Measurements from ENCODE around the gene ZNF443. TPM values are rescaled to one million over a fixed set of nuclear protein-coding genes. Genes with fewer than 3 reads are reported as not detected.
"Not testable (repeated sequence)": the region's sequence is repeated elsewhere in the genome, so short reads cannot be mapped to it uniquely, and the experiment has no call there.

Gene ZNF443
- total RNA-seq = 1 to 10 TPM; 1.9 to 3.4 TPM

DNA sequence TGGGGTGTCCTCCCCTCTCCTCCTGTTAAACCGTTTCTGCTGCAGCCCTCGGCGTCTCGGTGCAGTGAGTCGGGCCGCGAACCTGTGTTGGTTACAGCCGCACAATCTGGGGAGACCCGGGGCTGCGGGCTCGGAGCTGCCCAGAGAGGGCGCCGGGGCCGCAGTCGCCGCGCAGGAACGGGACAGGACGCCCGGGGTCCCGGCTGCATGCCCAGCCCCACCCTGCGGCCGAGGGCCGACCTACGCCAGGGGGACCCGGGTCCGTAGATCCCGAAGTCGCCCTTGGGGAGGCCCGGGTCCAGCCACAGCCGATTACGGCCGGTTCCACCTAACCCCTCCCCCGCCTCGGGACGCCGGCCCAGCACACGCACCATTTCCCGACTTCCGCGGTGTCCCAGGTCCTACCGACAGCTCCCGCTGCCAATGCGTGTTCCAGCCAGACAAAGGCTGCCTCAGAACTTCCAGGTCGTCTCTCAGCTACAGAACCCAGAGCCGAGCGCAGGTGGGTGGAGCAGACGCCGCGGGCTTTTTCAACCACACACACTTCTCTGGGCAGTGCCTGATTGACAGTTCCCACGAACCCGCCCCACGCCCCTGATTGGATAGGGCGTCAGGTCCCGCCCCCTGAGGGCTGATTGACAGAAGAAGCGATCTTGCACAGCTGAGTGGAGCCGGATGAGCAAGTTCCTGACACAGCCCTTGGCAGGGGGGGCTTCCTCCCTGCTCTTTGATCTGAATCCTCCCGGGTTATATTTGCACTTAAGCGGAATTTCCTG, at the start of gene ZNF443:
Gene ZNF443 (minus strand): TSS at position 481 of the 776 bp plus-strand sequence. CDS start 107 bp downstream, at position 374.
- H3K36me3 Mint-ChIP-seq (ENCODE audit: low read depth) = no peaks in the 10 kb centered on the region
- H3K4me3 Mint-ChIP-seq = peak within 1 kb of the TSS; percentile 96
- H3K27me3 Mint-ChIP-seq = no peaks in the 10 kb centered on the region
- peaks cover 5% of the 10 kb centered on the region for H3K4me1 Mint-ChIP-seq
- H3K9me3 Mint-ChIP-seq = peaks cover 7% of the 10 kb centered on the region
- peak within 1 kb of the TSS; percentile 83 for H3K27ac Mint-ChIP-seq
- ATAC-seq (replicated peaks) = peak; percentile 98

DNA sequence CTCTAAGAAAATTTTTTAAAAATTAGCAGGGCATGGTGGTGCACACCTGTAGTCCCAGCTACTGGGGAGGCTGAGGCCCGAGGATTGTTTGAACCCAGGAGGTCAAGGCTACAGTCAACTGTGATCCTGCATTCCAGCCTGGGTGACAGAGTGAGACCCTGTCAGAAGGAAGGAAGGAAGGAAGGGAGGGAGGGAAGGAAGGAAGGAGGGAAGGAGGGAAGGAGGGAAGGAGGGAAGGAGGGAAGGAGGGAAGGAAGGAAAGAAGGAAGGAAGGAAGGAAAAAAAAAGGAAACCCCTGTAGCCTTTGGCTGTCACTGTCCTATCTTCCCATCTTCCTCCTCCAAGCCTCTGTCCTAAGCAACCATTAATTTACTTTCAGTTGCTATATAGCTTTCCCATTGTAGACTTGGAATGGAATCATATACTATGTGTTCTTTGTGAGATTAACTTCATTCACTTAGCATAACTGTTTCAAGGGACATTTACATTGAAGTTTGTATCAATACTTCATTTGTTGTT, 45.5 kb upstream of the ZNF443 start:
- H3K4me1 Mint-ChIP-seq = peaks cover 20% of the 10 kb centered on the region
- not testable (repeated sequence) for H3K9me3 Mint-ChIP-seq; ATAC-seq (replicated peaks); H3K27ac Mint-ChIP-seq; H3K27me3 Mint-ChIP-seq; H3K4me3 Mint-ChIP-seq; H3K36me3 Mint-ChIP-seq (ENCODE audit: low read depth)

DNA sequence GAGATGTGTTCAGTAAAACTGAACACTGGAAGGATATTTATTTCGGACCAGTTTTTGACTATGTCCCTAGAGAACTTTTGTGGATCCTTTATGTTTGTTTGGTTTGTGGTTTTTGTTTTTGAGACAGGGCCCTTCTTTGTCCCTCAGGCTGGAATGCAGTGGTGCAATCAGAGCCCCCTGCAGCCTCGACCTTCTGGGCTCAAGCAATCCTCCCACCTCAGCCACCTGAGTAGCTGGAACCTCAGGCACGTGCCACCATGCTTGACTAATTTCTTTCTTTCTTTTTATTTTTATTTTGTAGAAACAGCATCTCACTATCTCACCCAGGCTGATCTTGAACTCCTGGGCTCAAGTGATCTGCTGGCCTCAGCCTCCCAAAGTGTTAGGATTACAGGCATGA, 44.8 kb upstream of the ZNF443 start:
- Mint-ChIP-seq H3K27me3 (no peaks in the 10 kb centered on the region), H3K4me1 (peaks cover 21% of the 10 kb centered on the region), H3K4me3 (peak overlapping the region; percentile 94), H3K27ac (no peak overlapping the region), H3K36me3 (ENCODE audit: low read depth) (no peaks in the 10 kb centered on the region), H3K9me3 (no peaks in the 10 kb centered on the region)
- ATAC-seq (replicated peaks) = no peak

DNA sequence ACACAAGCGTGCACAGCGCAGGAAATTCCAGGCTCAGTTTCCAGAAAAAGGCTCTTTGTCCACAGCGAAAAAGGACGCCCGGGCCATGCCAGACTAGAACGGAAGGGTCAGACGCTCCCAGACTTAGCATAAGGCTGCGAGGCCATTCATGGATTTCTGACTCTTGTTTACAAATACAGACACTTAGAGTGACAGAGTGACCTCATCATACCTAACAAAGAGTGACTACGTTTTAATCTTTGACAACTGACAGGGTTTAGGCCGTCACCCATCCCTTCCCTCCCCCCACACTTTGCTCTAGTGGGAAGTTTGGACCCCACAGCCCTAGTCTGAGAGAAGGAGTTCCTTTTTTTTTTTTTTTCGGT, 44.2 kb upstream of the ZNF443 start:
- peak; percentile 25 for ATAC-seq (replicated peaks)
- Mint-ChIP-seq H3K27ac (peak overlapping the region; percentile 86), H3K27me3 (no peaks in the 10 kb centered on the region), H3K4me1 (peaks cover 21% of the 10 kb centered on the region), H3K9me3 (no peaks in the 10 kb centered on the region), H3K4me3 (peak overlapping the region; percentile 94), H3K36me3 (ENCODE audit: low read depth) (no peaks in the 10 kb centered on the region)

DNA sequence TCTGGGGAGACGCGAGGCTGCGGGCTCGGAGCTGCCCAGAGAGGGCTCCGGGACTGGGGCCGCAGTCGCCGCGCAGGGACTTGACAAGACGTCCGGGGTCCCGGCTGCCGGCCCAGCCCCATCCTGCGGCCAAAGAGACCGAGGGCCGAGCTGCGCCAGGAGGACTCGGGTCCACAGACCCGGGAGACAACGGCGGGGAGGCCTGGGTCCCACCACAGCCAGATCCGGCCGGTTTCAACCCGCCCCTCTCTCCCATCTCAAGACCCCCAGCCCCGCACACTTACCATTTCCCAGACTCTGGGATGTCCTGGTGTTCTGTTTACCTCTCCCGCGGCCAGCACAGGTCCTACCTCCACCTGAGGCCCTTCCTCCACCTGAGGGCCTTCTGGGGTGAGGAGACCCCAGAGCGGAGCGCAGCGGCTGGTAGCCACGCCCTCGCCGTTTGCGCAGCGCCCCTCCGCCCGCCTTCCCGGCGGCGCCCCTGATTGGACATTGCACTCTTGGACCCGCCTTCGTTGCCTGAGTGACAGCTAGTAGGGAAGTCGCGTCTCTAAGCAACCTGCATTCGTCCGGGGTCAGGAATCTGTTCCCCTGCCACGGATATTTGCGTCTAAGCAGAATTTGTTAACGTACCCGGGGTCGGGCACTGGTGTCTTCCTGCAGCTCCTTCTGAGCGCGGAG, 43.7 kb upstream of the ZNF443 start, which contains the start of gene ZNF709:
Gene ZNF709 (minus strand): TSS at position 446 of the 681 bp plus-strand sequence. CDS start 159 bp downstream, at position 287.
- Mint-ChIP-seq H3K4me1 (peaks cover 21% of the 10 kb centered on the region), H3K27me3 (no peaks in the 10 kb centered on the region), H3K9me3 (no peaks in the 10 kb centered on the region), H3K4me3 (peak within 1 kb of the TSS; percentile 94), H3K36me3 (ENCODE audit: low read depth) (no peaks in the 10 kb centered on the region), H3K27ac (peak within 1 kb of the TSS; percentile 86)
- ATAC-seq (replicated peaks) = peak; percentile 100

DNA sequence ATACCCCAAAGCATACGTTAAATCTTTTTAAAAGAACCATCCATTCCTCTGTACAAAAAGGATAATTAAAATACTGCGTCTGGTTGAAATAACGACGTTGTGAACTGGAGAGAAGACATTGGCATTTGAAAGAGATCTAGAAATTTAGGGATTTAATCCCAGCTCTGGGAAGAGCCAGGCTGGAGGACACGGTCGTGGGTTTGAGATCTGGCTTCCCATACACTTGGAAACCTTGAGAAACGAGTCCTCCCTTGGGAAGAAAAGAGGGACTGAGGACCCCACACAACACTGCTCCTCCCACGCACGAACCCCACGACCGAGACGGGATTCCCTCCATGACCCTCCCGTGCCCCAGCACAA, 43.2 kb upstream of the ZNF443 start:
- peak overlapping the region; percentile 42 for H3K27ac Mint-ChIP-seq
- H3K9me3 Mint-ChIP-seq = no peaks in the 10 kb centered on the region
- no peak for ATAC-seq (replicated peaks)
- no peaks in the 10 kb centered on the region for H3K27me3 Mint-ChIP-seq
- H3K36me3 Mint-ChIP-seq (ENCODE audit: low read depth) = no peaks in the 10 kb centered on the region
- H3K4me3 Mint-ChIP-seq = peak overlapping the region; percentile 94
- H3K4me1 Mint-ChIP-seq = peaks cover 21% of the 10 kb centered on the region

DNA sequence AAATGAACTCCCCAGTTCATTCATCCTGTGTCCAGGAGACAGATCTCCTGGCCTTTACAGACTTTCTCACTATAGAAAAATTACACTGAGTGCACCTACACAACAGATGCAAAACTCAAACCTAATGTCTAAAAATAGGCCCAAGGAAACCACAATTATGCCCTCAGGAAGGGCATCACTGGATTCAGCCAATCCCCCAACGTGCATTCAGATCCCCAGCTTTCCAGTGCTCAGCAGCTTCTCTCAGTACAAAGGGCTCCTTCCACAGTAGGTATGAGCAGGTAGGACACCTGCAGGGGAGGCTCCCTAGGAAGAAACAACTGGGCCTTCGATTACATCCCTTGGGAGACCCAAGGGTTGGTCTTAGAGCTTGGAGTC, 41.7 kb upstream of the ZNF443 start:
- Mint-ChIP-seq H3K9me3 (no peaks in the 10 kb centered on the region), H3K4me3 (peak overlapping the region; percentile 33), H3K27me3 (no peaks in the 10 kb centered on the region), H3K4me1 (peaks cover 30% of the 10 kb centered on the region), H3K36me3 (ENCODE audit: low read depth) (no peaks in the 10 kb centered on the region), H3K27ac (peak overlapping the region; percentile 62)
- no peak for ATAC-seq (replicated peaks)

DNA sequence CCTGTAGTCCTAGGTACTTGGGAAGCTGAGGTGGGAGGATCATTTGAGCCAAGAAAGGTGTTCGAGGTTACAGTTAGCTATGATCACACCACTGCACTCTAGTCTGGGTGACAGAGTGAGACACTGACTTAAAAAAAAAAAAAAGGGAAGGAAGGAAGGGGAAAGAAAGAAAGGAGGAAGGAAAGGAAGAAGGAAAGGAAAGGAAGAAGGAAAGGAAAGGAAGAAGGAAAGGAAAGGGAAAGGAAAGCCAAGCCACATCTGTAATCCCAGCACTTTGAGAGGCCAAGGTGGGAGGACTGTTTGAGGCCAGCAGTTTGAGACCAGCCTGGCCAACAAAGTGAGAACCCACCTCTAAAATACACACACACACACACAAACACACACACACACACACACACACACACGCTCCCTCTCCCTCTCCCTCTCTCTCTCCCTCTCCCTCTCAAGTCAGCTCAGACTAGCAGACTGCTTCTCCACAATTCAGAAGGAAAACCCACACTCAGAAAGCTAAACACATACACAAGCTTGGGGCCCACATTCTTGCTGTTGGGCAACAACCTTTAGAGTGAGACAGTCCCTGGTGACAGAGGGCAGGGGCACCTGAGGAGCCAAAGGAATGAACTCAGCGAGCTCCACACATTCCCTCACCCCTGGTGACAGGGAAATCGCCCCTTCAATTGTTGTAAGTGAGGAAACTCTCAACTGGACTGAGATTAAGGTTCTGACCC, 41.1 kb upstream of the ZNF443 start:
- H3K27ac Mint-ChIP-seq = peak overlapping the region; percentile 62

DNA sequence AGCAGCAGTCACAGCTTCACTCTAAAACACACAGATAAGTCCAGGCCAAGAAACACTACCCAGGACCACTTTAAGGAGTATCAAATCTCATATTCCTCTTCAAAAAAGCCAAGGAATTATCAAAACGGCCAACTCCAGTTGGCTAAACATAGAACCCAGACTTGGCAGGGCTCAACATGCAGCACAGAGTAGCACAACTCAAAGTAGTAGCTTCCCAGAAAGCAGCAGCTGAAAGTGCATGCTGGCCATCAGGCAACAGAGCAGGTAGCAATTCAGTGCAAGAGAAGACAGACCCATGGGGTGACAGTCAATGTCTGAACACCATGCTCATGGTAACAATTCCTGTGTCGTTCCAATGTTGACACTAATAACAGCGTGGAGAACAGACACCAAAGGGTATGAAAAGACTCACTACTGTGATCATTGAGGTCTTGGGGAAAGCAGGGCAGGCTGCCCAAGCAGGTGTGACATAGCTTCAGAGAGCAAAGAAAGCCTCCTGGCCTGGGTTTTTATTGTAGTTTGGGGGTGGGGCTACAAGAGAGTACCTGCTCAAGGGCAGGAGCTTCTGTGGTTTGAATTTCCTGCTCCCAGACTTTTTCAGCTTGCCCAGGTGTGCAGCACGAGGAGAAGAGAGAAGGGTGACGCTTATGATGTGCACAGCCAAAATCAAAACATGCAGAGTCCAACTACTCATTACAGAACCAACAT, 37.6 kb upstream of the ZNF443 start:
- ATAC-seq (replicated peaks) = no peak
- Mint-ChIP-seq H3K36me3 (ENCODE audit: low read depth) (no peaks in the 10 kb centered on the region), H3K9me3 (no peaks in the 10 kb centered on the region), H3K4me3 (no peak overlapping the region), H3K4me1 (peaks cover 25% of the 10 kb centered on the region), H3K27ac (peak overlapping the region; percentile 41), H3K27me3 (no peaks in the 10 kb centered on the region)

More for the DNA sequence above, 41.1 kb upstream of the ZNF443 start:
- Mint-ChIP-seq H3K4me3 (peak overlapping the region; percentile 33), H3K27me3 (no peaks in the 10 kb centered on the region), H3K4me1 (peaks cover 30% of the 10 kb centered on the region), H3K36me3 (ENCODE audit: low read depth) (no peaks in the 10 kb centered on the region), H3K9me3 (no peaks in the 10 kb centered on the region)
- ATAC-seq (replicated peaks) = no peak

DNA sequence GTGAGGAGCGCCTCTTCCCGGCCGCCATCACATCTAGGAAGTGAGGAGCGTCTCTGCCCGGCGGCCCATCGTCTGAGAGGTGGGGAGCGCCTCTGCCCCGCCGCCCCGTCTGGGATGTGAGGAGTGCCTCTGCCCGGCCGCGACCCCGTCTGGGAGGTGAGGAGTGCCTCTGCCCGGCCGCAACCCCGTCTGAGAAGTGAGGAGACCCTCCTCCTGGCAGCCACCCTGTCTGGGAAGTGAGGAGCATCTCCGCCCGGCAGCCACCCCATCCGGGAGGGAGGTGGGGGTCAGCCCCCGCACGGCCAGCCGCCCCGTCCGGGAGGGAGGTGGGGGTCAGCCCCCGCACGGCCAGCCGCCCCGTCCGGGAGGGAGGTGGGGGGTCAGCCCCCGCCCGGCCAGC, 26.8 kb upstream of the ZNF443 start:
- Mint-ChIP-seq H3K9me3 (peaks cover 26% of the 10 kb centered on the region), H3K36me3 (ENCODE audit: low read depth) (peaks cover 42% of the 10 kb centered on the region)
- not testable (repeated sequence) for H3K4me1 Mint-ChIP-seq; ATAC-seq (replicated peaks); H3K4me3 Mint-ChIP-seq; H3K27ac Mint-ChIP-seq; H3K27me3 Mint-ChIP-seq

DNA sequence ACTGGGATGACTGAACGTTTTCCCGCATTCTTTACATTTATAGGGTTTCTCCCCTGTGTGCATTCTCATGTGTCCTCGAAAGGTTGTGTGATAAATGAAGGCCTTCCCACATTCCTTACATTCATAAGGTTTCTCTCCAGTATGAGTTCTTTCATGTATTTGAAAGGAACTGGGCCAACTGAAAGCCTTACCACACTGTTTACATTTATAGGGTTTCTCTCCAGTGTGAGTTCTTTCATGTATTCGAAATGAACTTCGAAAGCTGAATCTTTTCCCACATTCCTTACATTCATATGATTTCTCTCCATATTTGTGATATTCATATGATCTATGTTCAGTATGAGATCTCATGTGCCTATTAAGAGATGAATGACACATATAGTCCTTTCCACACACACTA, 24.4 kb upstream of the ZNF443 start:
- peaks cover 21% of the 10 kb centered on the region for H3K9me3 Mint-ChIP-seq
- H3K27ac Mint-ChIP-seq = no peak overlapping the region
- H3K36me3 Mint-ChIP-seq (ENCODE audit: low read depth) = peaks cover 43% of the 10 kb centered on the region
- no peaks in the 10 kb centered on the region for H3K4me1 Mint-ChIP-seq
- H3K27me3 Mint-ChIP-seq = no peaks in the 10 kb centered on the region
- no peak overlapping the region for H3K4me3 Mint-ChIP-seq
- ATAC-seq (replicated peaks) = no peak

DNA sequence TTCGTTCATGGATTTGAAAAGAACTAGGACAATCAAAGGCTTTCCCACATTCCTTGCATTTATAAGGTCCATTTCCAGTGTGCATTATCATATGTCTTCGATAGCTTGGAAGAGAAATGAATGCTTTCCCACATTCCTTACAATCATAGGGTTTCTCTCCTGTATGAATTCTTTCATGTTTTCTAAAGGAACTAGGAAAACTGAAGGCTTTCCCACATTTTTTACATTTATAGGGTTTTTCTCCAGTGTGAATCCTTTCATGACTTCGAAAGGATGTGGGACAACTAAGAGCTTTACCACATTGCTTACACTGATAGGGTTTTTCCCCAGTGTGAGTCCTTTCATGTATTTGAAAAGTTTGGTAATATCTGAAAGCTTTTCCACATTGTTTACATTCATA, 23.9 kb upstream of the ZNF443 start:
- Mint-ChIP-seq H3K27ac (no peak overlapping the region), H3K4me1 (no peaks in the 10 kb centered on the region), H3K9me3 (peaks cover 20% of the 10 kb centered on the region), H3K36me3 (ENCODE audit: low read depth) (peaks cover 41% of the 10 kb centered on the region), H3K27me3 (no peaks in the 10 kb centered on the region), H3K4me3 (no peak overlapping the region)
- ATAC-seq (replicated peaks) = no peak

DNA sequence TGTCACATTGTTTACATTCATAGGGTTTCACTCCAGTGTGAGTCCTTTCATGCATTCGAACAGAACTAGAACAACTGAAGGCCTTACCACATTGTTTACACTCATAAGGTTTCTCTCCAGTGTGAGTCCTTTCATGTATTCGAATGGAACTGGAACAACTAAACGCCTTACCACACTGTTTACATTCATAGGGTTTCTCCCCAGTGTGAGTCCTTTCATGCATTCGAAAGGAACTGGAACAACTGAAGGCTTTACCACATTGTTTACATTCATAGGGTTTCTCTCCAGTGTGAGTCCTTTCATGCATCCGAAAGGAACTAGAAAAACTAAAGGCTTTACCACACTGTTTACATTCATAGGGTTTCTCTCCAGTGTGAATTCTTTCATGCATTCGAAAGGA, 23.3 kb upstream of the ZNF443 start:
- ATAC-seq (replicated peaks); H3K4me1 Mint-ChIP-seq; H3K27ac Mint-ChIP-seq; H3K27me3 Mint-ChIP-seq; H3K4me3 Mint-ChIP-seq: not testable (repeated sequence)
- H3K9me3 Mint-ChIP-seq = peaks cover 20% of the 10 kb centered on the region
- H3K36me3 Mint-ChIP-seq (ENCODE audit: low read depth) = peaks cover 45% of the 10 kb centered on the region

DNA sequence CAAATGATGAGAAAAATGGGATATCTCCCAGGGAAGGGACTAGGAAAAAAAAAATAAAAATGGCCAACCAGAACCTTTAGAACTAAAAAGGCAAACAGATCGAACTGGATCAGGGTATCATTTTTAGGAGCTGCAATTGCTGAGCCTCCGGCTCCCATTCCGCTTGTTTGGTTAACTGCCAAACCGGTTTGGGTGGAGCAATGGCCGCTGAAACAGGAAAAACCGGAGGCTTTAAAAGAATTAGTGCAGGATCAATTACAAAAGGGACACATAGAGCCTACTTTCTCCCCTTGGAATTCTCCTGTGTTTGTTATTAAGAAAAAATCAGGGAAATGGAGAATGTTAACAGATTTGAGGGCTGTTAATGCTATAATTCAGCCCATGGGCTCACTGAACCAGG, 12.7 kb upstream of the ZNF443 start:
- Mint-ChIP-seq H3K9me3 (peaks cover 24% of the 10 kb centered on the region), H3K36me3 (ENCODE audit: low read depth) (no peaks in the 10 kb centered on the region)

More for the DNA sequence above, 12.7 kb upstream of the ZNF443 start:
- no peaks in the 10 kb centered on the region for H3K27me3 Mint-ChIP-seq
- no peak overlapping the region for H3K4me3 Mint-ChIP-seq
- no peak overlapping the region for H3K27ac Mint-ChIP-seq
- no peaks in the 10 kb centered on the region for H3K4me1 Mint-ChIP-seq
- ATAC-seq (replicated peaks) = no peak
